IMR-90 (cell line): ENCODE data around the gene ROCK2.

ENCODE experiments used
- BHLHE40 ChIP-seq: fragments of 150-350 bp; IDR thresholded peaks from 2 replicates; pipeline ENCODE4 v1.6.1; 2016; ENCODE audit warnings: mild to moderate bottlenecking, low read depth, low read length
- CTCF ChIP-seq: conservative IDR thresholded peaks from 2 replicates; pipeline ENCODE4 v1.5.1; 2012; ENCODE audit warnings: mild to moderate bottlenecking, low read depth, low read length, improper control_type of control experiment
- RAD21 ChIP-seq: IDR thresholded peaks from 2 replicates; pipeline ENCODE4 v1.6.1; 2012; ENCODE audit warnings: low read length, improper control_type of control experiment

GRCh38 chr2:11354363-11355154 is 10.1 kb upstream of the ROCK2 start:
- no peak for TF ChIP-seq RAD21
- TF ChIP-seq CTCF, result no peak
- TF ChIP-seq BHLHE40, result no peak
